Nephron (organoid): ENCODE data around the gene ACAP2.

ENCODE experiments used
- H3K27ac Mint-ChIP-seq, 3 experiments: 2 replicates each; pipeline ENCODE4 v1.8.0; 2020; ENCODE audit warnings: mixed read lengths in 3 of 3, mild to moderate bottlenecking in 2 of 3, moderate library complexity in 1 of 3
- H3K27me3 Mint-ChIP-seq: 2 replicates; pipeline ENCODE4 v1.8.0; 2021; ENCODE audit warnings: low read depth, mild to moderate bottlenecking, moderate library complexity, mixed read lengths
- H3K36me3 Mint-ChIP-seq: 2 replicates; pipeline ENCODE4 v1.8.0; 2020; ENCODE audit warnings: low read depth, mixed read lengths
- H3K4me1 Mint-ChIP-seq: 2 replicates; pipeline ENCODE4 v1.8.0; 2020; ENCODE audit warnings: mixed read lengths
- H3K4me3 Mint-ChIP-seq, 3 experiments: 2 replicates each; pipeline ENCODE4 v1.8.0; 2020; ENCODE audit warnings: mild to moderate bottlenecking in 3 of 3, mixed read lengths in 3 of 3, moderate library complexity in 2 of 3
- H3K9me3 Mint-ChIP-seq: 2 replicates; pipeline ENCODE4 v1.8.0; 2020; ENCODE audit warnings: mixed read lengths
- CTCF ChIP-seq, 3 experiments: fragments of 200-600 bp; sonication (generic); IDR thresholded peaks; one replicate each; pipeline ENCODE4 v1.5.0; 2021; ENCODE audit warnings: antibody characterized with exemption in 3 of 3; ENCODE audit not compliant: unreplicated experiment in 3 of 3

ACAP2 gene

GRCh38 chr3:195261925-195262324 lies 180.9 kb downstream of the ACAP2 start:
- H3K36me3 Mint-ChIP-seq = peaks cover 20% of the 10 kb centered on the region
- no peak for TF ChIP-seq CTCF (IDR thresholded peaks at IDR 0.05; ENCODE audit: unreplicated experiment in 3 of 3)
- H3K9me3 Mint-ChIP-seq = no peaks in the 10 kb centered on the region
- no peak overlapping the region for H3K4me3 Mint-ChIP-seq
- peaks cover 5% of the 10 kb centered on the region for H3K27me3 Mint-ChIP-seq
- H3K27ac Mint-ChIP-seq = no peak overlapping the region
- H3K4me1 Mint-ChIP-seq = peaks cover 15% of the 10 kb centered on the region

- H3K9me3 Mint-ChIP-seq = no peaks in the 10 kb centered on the region
- H3K36me3 Mint-ChIP-seq = peaks cover 14% of the 10 kb centered on the region
- H3K4me1 Mint-ChIP-seq = peaks cover 23% of the 10 kb centered on the region
- H3K27me3 Mint-ChIP-seq = peaks cover 5% of the 10 kb centered on the region
- TF ChIP-seq CTCF (IDR thresholded peaks at IDR 0.05; ENCODE audit: unreplicated experiment in 3 of 3) = peak in 1 of 3 experiments; percentile 8
- H3K27ac Mint-ChIP-seq = peak overlapping the region in 2 of 3 experiments; percentile 20 to 75
- H3K4me3 Mint-ChIP-seq = peak overlapping the region; percentile 76 to 85 (median 81)
These were observed 182.4 kb downstream of the ACAP2 start for GRCh38 chr3:195260280-195260905.

GRCh38 chr3:195259475-195260279 lies 183.1 kb downstream of the ACAP2 start:
- Mint-ChIP-seq H3K4me1 (peaks cover 31% of the 10 kb centered on the region), H3K4me3 (peak overlapping the region; percentile 77 to 86 (median 85))

GRCh38 chr3:195259154-195259474 lies 183.7 kb downstream of the ACAP2 start:
- Mint-ChIP-seq H3K27me3 (peaks cover 5% of the 10 kb centered on the region), H3K27ac (peak overlapping the region; percentile 89 to 92 (median 91)), H3K9me3 (no peaks in the 10 kb centered on the region), H3K4me1 (peaks cover 36% of the 10 kb centered on the region), H3K4me3 (peak overlapping the region; percentile 68 to 78 (median 70)), H3K36me3 (peaks cover 6% of the 10 kb centered on the region)
- TF ChIP-seq CTCF (IDR thresholded peaks at IDR 0.05; ENCODE audit: unreplicated experiment in 3 of 3) = no peak

More at GRCh38 chr3:195259475-195260279, 183.1 kb downstream of the ACAP2 start:
- Mint-ChIP-seq H3K36me3 (peaks cover 11% of the 10 kb centered on the region), H3K27ac (peak overlapping the region; percentile 75 to 92 (median 91)), H3K27me3 (peaks cover 5% of the 10 kb centered on the region), H3K9me3 (no peaks in the 10 kb centered on the region)
- peak; percentile 63 to 75 (median 65) for TF ChIP-seq CTCF (IDR thresholded peaks at IDR 0.05; ENCODE audit: unreplicated experiment in 3 of 3)

- Mint-ChIP-seq H3K27ac (peak overlapping the region; percentile 89 to 92 (median 91)), H3K4me1 (peaks cover 37% of the 10 kb centered on the region), H3K27me3 (peaks cover 5% of the 10 kb centered on the region), H3K36me3 (peaks cover 1% of the 10 kb centered on the region), H3K4me3 (peak overlapping the region; percentile 68 to 78 (median 70)), H3K9me3 (no peaks in the 10 kb centered on the region)
- no peak for TF ChIP-seq CTCF (IDR thresholded peaks at IDR 0.05; ENCODE audit: unreplicated experiment in 3 of 3)
These were observed 184.2 kb downstream of the ACAP2 start for GRCh38 chr3:195258449-195259153.
